ENCODE data around the gene CFAP45.

CFAP45 gene

GRCh38 chr1:159931795-159932173, 31.8 kb upstream of the CFAP45 start:
- TF ChIP-seq POLR2AphosphoS5 (IDR thresholded peaks at IDR 0.05; ENCODE audit: low read depth, low read length): no peak
- TF ChIP-seq REST (IDR thresholded peaks at IDR 0.05; ENCODE audit: insufficient read depth in 1 of 2, low read depth in 2 of 2, low read length in 2 of 2): no peak
- TF ChIP-seq TAF1 (IDR thresholded peaks at IDR 0.05; ENCODE audit: borderline replicate concordance, insufficient read depth, low read length): no peak
- TF ChIP-seq SIN3A (IDR thresholded peaks at IDR 0.05; ENCODE audit: borderline replicate concordance, insufficient read depth, low read length): no peak
- TF ChIP-seq FOXP2 (optimal IDR thresholded peaks at IDR 0.05; ENCODE audit: borderline replicate concordance, extremely low read depth, extremely low read length, insufficient read depth): no peak

GRCh38 chr1:159931101-159931794, 31.3 kb upstream of the CFAP45 start:
- TF ChIP-seq TAF1 (IDR thresholded peaks at IDR 0.05; ENCODE audit: borderline replicate concordance, insufficient read depth, low read length): no peak
- TF ChIP-seq SIN3A (IDR thresholded peaks at IDR 0.05; ENCODE audit: borderline replicate concordance, insufficient read depth, low read length): no peak
- TF ChIP-seq POLR2AphosphoS5 (IDR thresholded peaks at IDR 0.05; ENCODE audit: low read depth, low read length): no peak
- TF ChIP-seq FOXP2 (optimal IDR thresholded peaks at IDR 0.05; ENCODE audit: borderline replicate concordance, extremely low read depth, extremely low read length, insufficient read depth): no peak
- no peak for TF ChIP-seq REST (IDR thresholded peaks at IDR 0.05; ENCODE audit: insufficient read depth in 1 of 2, low read depth in 2 of 2, low read length in 2 of 2)

- TF ChIP-seq TAF1 (IDR thresholded peaks at IDR 0.05; ENCODE audit: borderline replicate concordance, insufficient read depth, low read length) (no peak), SIN3A (IDR thresholded peaks at IDR 0.05; ENCODE audit: borderline replicate concordance, insufficient read depth, low read length) (no peak), REST (IDR thresholded peaks at IDR 0.05; ENCODE audit: insufficient read depth in 1 of 2, low read depth in 2 of 2, low read length in 2 of 2) (no peak)
Measured at GRCh38 chr1:159930634-159931033, 30.7 kb upstream of the CFAP45 start.

GRCh38 chr1:159930216-159930615, 30.3 kb upstream of the CFAP45 start:
- no peak for TF ChIP-seq FOXP2 (optimal IDR thresholded peaks at IDR 0.05; ENCODE audit: borderline replicate concordance, extremely low read depth, extremely low read length, insufficient read depth)

- no peak for TF ChIP-seq POLR2AphosphoS5 (IDR thresholded peaks at IDR 0.05; ENCODE audit: low read depth, low read length)
- no peak for TF ChIP-seq TAF1 (IDR thresholded peaks at IDR 0.05; ENCODE audit: borderline replicate concordance, insufficient read depth, low read length)
- TF ChIP-seq REST (IDR thresholded peaks at IDR 0.05; ENCODE audit: insufficient read depth in 1 of 2, low read depth in 2 of 2, low read length in 2 of 2): no peak
- no peak for TF ChIP-seq SIN3A (IDR thresholded peaks at IDR 0.05; ENCODE audit: borderline replicate concordance, insufficient read depth, low read length)
- TF ChIP-seq FOXP2 (optimal IDR thresholded peaks at IDR 0.05; ENCODE audit: borderline replicate concordance, extremely low read depth, extremely low read length, insufficient read depth): no peak
Measured at GRCh38 chr1:159929155-159930051, 29.4 kb upstream of the CFAP45 start.
